Fibroblast of peridontal ligament (primary cell): ENCODE data around the gene COL5A2.

ENCODE experiments used
- DNase-seq: peaks from one replicate; pipeline ENCODE4 v3.0.0-alpha.2; 2010; ENCODE audit errors: extremely low read depth

The COL5A2 gene

GRCh38 chr2:189179570-189179950, at the start of gene COL5A2:
COL5A2 (minus strand) TSS chr2:189179761; CDS start chr2:189179604, 157 bp downstream.
- DNase-seq: peak; percentile 97

DNA sequence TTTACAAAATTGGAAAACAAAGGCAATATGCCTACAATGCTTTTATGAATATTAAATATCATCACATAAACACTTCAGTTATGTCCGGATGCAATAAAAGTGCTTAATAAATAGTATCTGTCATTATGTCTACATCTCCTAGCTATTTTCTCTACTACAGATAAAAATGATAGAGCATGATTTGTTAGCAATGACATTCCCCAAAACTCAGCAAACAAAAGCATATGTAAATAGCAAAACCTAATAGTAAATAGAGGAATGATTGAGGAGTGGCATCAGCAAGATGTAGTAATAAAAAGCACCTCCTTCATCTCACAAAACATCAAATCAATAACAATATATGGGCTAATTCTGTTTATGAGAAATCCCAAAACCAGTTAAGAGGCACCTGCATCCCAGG, 46.5 kb upstream of the COL5A2 start:
- no peak for DNase-seq

GRCh38 chr2:189225032-189225431, 45.5 kb upstream of the COL5A2 start:
- DNase-seq: no peak

DNA sequence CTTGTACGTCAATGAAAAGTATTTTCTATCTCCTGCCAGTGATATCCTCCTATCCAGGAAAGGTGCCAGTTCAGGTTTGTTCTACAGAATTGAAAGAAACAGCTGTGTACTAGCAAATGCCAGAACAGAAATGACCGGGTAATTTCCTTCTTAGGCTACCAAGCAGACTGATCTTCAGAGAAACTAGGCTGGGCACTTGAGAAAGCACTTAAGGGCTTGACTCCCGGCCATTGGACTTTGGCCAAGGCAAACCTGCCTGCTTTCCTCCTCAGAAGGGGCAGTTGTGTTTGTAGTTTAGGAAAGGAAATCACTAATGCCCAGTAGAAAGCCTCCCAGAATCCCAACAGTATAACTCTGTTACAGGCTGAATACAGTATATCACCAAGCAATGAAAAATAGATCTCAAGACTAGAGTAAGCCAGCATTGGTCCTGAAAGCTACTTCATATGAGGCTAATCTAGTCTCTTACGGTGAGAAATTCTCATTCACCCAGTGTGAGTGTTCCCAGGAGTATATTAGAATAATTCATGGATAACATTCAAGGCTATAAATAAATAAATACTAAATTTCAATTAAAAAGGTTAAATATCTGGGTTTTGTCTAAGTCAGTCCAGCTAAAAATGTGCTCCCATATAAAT, 43.0 kb upstream of the COL5A2 start:
- DNase-seq: peak; percentile 49

DNA sequence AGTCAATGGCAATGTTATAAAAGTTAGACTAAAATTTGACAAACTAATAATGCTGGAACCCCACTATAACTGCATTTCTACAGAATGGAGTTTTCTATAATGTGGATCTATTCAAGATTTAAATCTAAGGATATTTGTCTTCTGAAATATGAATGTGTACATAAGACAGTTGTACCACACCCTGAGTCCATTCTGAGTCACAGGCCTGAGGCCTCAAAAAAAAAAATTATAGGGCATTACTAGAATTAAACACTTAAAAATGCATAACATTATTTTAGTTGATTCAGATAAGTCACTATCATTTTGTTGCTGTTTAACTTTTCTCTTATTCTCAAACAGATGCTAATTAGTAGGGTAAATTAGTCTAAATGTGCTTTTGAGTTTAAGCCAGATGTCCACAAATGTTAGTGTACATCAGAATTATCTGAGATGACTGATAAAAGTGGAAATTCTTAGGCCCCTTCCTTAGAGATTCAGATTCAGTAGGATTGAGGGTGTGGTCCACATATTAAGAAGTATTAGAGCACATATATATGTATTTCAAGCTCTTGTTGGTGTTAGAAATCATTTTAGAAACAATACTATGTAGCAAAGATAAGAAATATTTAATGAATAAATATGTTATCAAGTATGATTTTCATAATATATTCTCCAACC, 42.4 kb upstream of the COL5A2 start:
- DNase-seq: peak; percentile 62

DNA sequence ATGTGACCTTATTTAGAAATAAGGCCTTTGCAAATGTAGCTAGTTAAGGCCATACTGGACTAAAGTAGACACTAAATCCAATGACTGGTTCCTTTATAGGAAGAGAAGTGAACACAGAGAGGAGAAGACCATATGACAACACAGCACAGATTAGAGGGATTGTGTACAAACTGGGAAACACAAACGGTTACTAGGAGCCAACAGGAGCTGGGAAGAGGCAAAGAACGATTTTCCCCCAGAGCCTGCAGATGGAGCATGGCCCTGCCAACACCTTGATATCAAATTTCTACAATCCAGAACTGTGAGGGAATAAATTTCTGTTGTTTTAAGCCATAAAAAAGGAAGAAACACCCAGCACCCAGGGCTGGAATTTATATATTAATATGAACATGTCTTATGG, 38.7 kb upstream of the COL5A2 start:
- DNase-seq: no peak

DNA sequence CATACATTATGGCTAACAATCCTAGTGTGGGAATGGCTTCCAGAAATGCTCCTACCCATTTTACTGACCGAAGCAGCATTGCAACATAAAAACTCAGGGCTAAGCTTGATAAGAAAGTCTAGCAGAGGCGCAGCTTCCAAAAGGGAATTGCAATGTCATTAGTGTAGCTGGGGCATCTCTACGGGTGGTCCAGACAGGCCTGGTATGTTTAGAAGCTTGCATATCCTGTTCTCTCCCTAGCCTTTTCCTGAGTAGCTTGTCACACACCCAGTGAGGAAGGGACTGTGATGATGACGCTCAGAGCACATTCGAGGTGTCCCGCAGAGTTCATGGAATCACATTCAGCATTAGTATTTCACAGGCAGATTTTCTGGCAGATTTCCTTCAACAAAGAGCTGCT, 38.0 kb upstream of the COL5A2 start:
- DNase-seq: no peak

DNA sequence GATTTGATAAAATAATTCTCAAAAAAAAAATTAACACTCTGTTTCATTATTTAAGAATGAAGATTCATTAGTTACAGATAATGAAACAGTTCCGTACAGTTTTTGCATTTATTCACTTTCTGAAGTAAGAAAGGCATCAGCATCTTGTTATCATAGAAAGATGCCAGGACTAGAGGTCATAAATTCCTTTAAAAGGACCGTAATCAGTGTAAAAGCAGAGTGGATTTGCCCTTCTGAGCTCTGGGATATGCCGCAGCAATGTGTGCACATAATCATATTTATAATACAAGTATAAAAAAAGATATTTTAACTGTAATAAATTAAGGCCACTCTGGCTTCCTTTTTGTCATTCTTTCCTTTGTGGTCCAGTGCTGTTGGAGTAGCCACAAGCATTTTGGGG, 37.5 kb upstream of the COL5A2 start:
- DNase-seq: no peak

GRCh38 chr2:189214484-189214883, 34.9 kb upstream of the COL5A2 start:
- no peak for DNase-seq

DNA sequence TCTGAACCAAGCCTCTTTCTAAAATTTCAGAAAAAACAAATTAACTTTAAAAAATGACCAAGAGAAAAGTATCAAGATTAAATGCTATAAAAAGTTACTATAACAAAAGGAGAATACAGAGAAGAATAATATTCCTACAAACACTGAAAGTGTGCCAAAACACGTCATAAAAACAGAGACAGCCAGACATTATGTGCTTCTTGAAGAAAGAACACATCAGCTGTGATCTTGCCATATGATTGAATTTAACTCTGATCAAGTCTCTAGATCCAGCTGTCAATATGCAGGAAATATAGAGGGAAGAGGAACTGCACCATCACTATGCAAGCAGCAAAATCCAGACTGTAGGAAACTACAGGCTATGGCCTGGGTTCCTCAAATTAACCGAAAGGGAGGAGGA, 33.7 kb upstream of the COL5A2 start:
- DNase-seq: peak; percentile 34

DNA sequence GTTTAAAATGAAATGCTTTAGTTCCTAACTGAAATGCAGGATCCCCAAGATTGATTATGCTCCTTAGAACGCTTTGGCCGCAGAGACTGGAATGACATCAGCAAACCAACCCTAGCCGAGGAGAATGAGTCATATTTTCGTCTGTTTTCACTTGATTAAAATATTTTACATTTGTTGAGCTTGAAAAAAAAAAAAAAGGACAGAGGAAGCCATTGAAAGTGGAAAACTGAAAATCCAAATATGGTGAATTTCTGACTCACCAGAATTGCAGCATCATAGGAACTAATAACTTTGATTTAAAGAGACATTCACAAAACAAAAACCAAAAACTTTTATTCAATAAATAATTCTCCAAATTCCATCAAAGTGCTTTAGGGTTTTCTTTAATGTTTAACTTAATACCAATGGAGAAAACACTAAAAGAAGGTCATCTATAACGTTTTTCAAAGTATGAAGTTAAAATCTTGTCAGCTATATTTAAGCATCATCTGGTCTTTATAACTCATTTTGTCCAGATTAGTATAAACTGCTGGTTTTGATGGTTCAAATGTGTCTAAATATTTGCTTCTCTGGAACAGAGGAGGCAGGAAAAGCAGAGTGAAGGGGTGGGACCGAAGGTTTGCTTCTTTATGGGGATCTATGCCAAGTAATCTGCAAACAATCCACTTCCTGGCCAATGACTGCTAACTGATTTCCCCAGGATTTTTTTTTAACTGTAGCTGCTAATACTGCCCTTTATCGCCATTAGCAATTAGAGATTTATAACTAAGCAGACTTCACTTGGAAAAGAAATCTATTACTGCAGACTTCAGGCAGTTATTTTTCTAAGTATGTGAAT, 30.9 kb upstream of the COL5A2 start:
- DNase-seq: peak; percentile 99

DNA sequence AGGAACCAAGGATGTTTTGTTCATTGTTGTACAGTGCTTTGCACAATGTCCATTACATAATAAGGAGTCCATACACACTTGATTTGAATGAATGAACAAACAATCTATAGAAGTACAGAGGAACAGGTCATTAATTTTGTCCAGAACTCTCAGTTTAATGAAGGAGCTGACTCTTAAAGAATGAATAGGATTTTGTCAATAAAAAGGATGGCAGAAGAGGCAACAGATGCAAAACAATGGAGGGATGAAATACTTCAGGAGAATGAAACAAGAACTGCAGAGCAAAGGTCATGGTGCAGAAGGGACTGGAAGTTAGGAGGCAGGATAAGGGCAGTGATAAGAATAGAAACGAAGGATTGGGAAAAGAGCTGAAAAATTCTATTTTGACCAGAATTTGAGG, 28.7 kb upstream of the COL5A2 start:
- DNase-seq: no peak

GRCh38 chr2:189204322-189204941, 24.9 kb upstream of the COL5A2 start:
- DNase-seq: peak; percentile 67

DNA sequence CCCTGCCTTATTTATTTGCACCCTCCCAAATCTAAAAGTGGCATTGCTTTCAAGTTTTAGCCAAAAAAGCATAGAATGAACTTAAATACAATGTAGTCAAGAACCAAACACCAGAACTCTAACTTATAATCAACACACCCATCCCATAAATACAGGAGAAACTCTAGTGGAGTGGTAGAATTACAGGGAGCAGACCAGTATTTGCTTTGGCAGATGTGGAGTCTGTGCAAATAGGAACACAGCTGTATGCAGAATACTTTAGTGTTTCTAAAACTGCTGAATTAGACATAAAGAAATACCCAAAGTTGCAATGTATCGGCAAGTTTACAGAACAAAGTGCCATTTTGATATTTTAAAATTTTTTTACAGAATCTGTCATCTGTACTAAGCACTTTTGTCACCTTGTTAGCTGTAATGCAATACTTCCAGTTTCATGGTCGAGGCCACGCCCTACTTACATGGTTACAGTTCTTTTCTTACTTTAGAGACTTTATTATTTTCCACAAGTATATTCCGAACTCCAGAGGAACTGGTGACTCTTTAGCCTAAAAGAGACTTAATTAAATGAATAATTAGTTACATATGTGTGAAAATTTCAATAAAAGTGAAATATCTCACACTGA, 23.7 kb upstream of the COL5A2 start:
- DNase-seq: peak; percentile 29

- peak; percentile 58 for DNase-seq
Measured at GRCh38 chr2:189199797-189200196, 20.2 kb upstream of the COL5A2 start.

- no peak for DNase-seq
Measured at GRCh38 chr2:189192766-189193165, 13.2 kb upstream of the COL5A2 start.

- peak; percentile 76 for DNase-seq
Measured at GRCh38 chr2:189191766-189192165, 12.2 kb upstream of the COL5A2 start.

GRCh38 chr2:189190685-189191084, 11.1 kb upstream of the COL5A2 start:
- no peak for DNase-seq

GRCh38 chr2:189188115-189188805, 8.7 kb upstream of the COL5A2 start:
- DNase-seq: no peak

- DNase-seq: no peak
Measured at GRCh38 chr2:189183170-189183569, 3.6 kb upstream of the COL5A2 start.

DNA sequence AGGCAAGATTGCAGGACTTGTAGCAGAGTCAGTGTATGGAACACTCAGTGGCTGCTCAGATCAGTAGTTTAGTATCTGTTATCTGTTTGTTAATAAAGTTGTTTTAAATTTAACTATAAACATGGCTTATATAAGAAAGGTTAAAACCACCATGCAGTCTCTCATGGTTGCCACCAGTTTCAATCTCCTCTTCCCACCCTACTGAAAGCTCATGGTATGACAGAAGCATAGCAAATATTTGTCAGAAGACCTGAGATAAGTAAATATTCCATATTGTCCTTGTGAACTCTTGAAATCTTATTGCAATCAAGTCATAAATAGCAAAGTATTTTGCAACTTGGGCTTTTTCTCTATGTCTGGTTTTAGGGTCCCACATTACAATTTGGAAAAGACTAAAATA, 2.1 kb upstream of the COL5A2 start:
- DNase-seq: no peak
